SW480 (cell line): ENCODE results near the gene BNC2.

Experiments used
- DNase-seq: peaks from one replicate; pipeline ENCODE4 v3.0.0-alpha.2; 2016; ENCODE audit warnings: low spot score

BNC2 gene

GRCh38 chr9:16364347-16364746, 506.1 kb downstream of the BNC2 start:
- no peak for DNase-seq

GRCh38 chr9:16363916-16364315, 506.6 kb downstream of the BNC2 start:
- no peak for DNase-seq

- DNase-seq: no peak
Measured at GRCh38 chr9:16363073-16363781, 507.2 kb downstream of the BNC2 start.

GRCh38 chr9:16361939-16362338, 508.5 kb downstream of the BNC2 start:
- DNase-seq: no peak

GRCh38 chr9:16361118-16361517, 509.4 kb downstream of the BNC2 start:
- DNase-seq: no peak

- DNase-seq: no peak
Measured at GRCh38 chr9:16360247-16360646, 510.2 kb downstream of the BNC2 start.
